Stimulated activated naive CD8-positive, alpha-beta T cell treated with anti-CD3 and anti-CD28 coated beads, Interleukin-15, amount 100 ng/mL, for 72 hours (primary cell): ENCODE results near the gene CYP26A1.
"Not testable (repeated sequence)": the region's sequence is repeated elsewhere in the genome, so short reads cannot be mapped to it uniquely, and the experiment has no call there.

Experiments
- ATAC-seq: fragments of 150-1000 bp; cut with Tn5 transposase; 2 replicates; pipeline ENCODE4 v1.10.0; 2021; ENCODE audit warnings: mild to moderate bottlenecking, moderate library complexity
- DNase-seq, 2 donors: peaks; one replicate each; pipeline ENCODE4 v3.0.0; 2021 to 2022
- H3K27ac Mint-ChIP-seq, 2 donors: one replicate each; pipeline ENCODE4 v1.8.0; 2022; ENCODE audit warnings: mild to moderate bottlenecking in 2 of 2, mixed read lengths in 2 of 2, moderate library complexity in 2 of 2
- H3K27me3 Mint-ChIP-seq: one replicate; pipeline ENCODE4 v1.8.0; 2022; ENCODE audit warnings: mixed read lengths
- H3K4me1 Mint-ChIP-seq: one replicate; pipeline ENCODE4 v1.8.0; 2022; ENCODE audit warnings: mild to moderate bottlenecking, mixed read lengths
- H3K4me3 Mint-ChIP-seq, 2 donors: one replicate each; pipeline ENCODE4 v1.8.0; 2022; ENCODE audit warnings: mild to moderate bottlenecking in 2 of 2, mixed read lengths in 2 of 2, moderate library complexity in 1 of 2
- H3K9me3 Mint-ChIP-seq, 2 donors: one replicate each; pipeline ENCODE4 v1.8.0; 2022; ENCODE audit warnings: mixed read lengths in 2 of 2

CYP26A1 gene

GRCh38 chr10:93085272-93085859 is 11.7 kb downstream of the CYP26A1 start:
- Mint-ChIP-seq H3K4me3 (no peak overlapping the region), H3K4me1 (peaks cover under 1% of the 10 kb centered on the region), H3K27ac (no peak overlapping the region), H3K27me3 (peaks cover 46% of the 10 kb centered on the region), H3K9me3 (no peaks in the 10 kb centered on the region)
- DNase-seq (no peak), ATAC-seq (no peak)

DNA sequence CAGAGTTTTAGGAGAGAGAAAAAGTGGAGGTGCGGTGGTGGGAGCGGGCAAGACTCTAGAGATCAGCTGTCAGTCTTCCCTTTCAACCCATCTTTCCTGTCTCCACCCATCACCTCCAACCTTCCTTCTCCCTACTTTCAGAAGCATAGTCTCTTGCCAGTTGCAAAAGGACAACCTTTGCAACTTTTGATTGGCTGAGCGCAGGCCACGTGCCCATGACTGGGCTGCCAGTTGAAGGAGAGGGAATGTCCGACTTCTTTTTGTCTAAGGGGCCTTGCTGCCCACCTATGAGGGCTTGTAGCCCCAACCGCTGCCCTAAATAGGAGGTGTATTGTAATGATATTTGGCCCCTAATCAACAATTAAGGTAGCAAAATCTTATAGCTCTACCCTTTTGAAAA is 12.6 kb downstream of the CYP26A1 start:
- H3K27me3 Mint-ChIP-seq, result peaks cover 37% of the 10 kb centered on the region
- H3K27ac Mint-ChIP-seq, result no peak overlapping the region
- H3K9me3 Mint-ChIP-seq, result no peaks in the 10 kb centered on the region

DNA sequence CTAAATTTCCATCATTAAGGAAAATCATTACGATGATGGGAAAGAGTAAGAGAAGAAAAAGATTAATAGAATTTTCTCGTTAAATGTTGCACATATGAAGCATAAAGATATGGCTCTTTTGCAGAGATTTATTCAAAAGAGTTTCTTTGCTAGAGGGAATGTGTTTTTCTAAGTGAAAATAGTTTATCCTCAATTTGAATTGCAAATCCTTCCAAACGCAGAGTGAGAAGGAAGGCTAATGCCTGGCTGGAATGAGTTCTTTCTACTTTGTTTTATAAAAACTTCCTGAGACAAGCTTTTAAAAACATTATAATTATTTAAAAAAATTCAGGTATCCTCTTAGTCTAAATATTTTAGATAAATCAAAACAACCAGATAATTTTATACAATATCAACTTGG is 14.2 kb downstream of the CYP26A1 start:
- H3K27me3 Mint-ChIP-seq, result peaks cover 24% of the 10 kb centered on the region
- no peaks in the 10 kb centered on the region for H3K4me1 Mint-ChIP-seq
- no peaks in the 10 kb centered on the region for H3K9me3 Mint-ChIP-seq
- no peak overlapping the region for H3K4me3 Mint-ChIP-seq
- DNase-seq (no peak), ATAC-seq (no peak)
- H3K27ac Mint-ChIP-seq, result no peak overlapping the region

More for the DNA sequence above, 12.6 kb downstream of the CYP26A1 start:
- no peaks in the 10 kb centered on the region for H3K4me1 Mint-ChIP-seq
- no peak for DNase-seq
- H3K4me3 Mint-ChIP-seq, result no peak overlapping the region
- no peak for ATAC-seq

DNA sequence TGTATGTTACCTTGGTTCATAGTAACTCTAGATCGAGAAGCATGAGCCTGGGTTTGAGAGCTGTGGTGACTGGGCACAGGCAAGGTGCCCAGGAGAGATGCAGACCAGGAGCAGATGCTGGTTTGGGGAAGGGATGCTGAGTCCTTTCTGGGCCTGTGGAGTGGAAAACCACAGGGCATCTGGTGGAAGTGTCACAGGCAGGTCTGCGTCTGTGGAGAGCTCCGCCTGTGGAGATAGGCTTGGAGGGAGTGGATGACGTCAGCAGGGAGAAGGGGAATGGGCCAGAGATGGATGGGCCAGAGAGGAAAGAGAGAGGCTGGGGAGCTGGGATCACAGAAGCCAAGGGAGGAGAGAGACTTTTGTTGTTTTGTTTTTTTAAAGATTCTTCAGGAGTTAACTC is 14.8 kb downstream of the CYP26A1 start:
- Mint-ChIP-seq H3K27ac (no peak overlapping the region), H3K9me3 (no peaks in the 10 kb centered on the region), H3K4me3 (no peak overlapping the region), H3K27me3 (peaks cover 24% of the 10 kb centered on the region), H3K4me1 (no peaks in the 10 kb centered on the region)
- DNase-seq (no peak), ATAC-seq (no peak)

DNA sequence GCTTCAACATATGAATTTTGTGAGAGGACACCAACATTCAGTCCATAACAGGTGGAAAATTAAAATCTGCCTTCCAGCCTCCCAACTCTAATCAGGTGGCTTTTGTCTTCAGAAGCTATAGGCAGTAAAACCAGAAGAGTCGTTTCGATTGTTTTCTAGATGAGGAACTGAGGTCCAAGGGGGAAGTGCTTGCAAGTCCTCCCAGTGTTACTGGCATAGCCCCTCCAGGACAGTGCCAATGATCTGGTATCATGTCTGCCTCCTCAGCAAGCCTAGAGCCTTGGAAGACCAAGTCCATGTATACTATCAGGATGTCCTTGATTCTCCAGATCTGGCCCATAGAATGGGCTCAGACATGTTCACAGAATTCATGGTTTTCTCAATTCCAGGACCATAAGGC is 16.9 kb downstream of the CYP26A1 start:
- DNase-seq (no peak), ATAC-seq (no peak)
- no peaks in the 10 kb centered on the region for H3K4me1 Mint-ChIP-seq
- H3K9me3 Mint-ChIP-seq, result no peaks in the 10 kb centered on the region
- H3K4me3 Mint-ChIP-seq, result no peak overlapping the region
- H3K27ac Mint-ChIP-seq, result no peak overlapping the region
- peaks cover 35% of the 10 kb centered on the region for H3K27me3 Mint-ChIP-seq

- no peak for DNase-seq
- Mint-ChIP-seq H3K27ac (no peak overlapping the region), H3K27me3 (peaks cover 34% of the 10 kb centered on the region), H3K4me3 (no peak overlapping the region), H3K4me1 (no peaks in the 10 kb centered on the region), H3K9me3 (no peaks in the 10 kb centered on the region)
- ATAC-seq, result no peak
Measured at GRCh38 chr10:93091960-93092359, 18.3 kb downstream of the CYP26A1 start.

- Mint-ChIP-seq H3K9me3 (no peaks in the 10 kb centered on the region), H3K4me1 (no peaks in the 10 kb centered on the region), H3K27ac (no peak overlapping the region), H3K4me3 (no peak overlapping the region), H3K27me3 (peaks cover 12% of the 10 kb centered on the region)
- ATAC-seq (no peak), DNase-seq (no peak)
Measured at GRCh38 chr10:93095225-93095624, 21.5 kb downstream of the CYP26A1 start.

- no peak for DNase-seq
- no peak overlapping the region for H3K27ac Mint-ChIP-seq
- no peaks in the 10 kb centered on the region for H3K4me1 Mint-ChIP-seq
- no peak overlapping the region for H3K4me3 Mint-ChIP-seq
- H3K9me3 Mint-ChIP-seq, result no peaks in the 10 kb centered on the region
- peaks cover 12% of the 10 kb centered on the region for H3K27me3 Mint-ChIP-seq
- ATAC-seq, result no peak
Measured at GRCh38 chr10:93096901-93097300, 23.2 kb downstream of the CYP26A1 start.

- no peak for ATAC-seq
- Mint-ChIP-seq H3K4me1 (no peaks in the 10 kb centered on the region), H3K27me3 (peaks cover 12% of the 10 kb centered on the region), H3K4me3 (no peak overlapping the region), H3K27ac (no peak overlapping the region), H3K9me3 (no peaks in the 10 kb centered on the region)
- DNase-seq, result no peak
Measured at GRCh38 chr10:93097386-93097785, 23.7 kb downstream of the CYP26A1 start.

GRCh38 chr10:93098816-93099215 is 25.1 kb downstream of the CYP26A1 start:
- no peaks in the 10 kb centered on the region for H3K4me1 Mint-ChIP-seq
- ATAC-seq (no peak), DNase-seq (no peak)
- H3K27ac Mint-ChIP-seq, result no peak overlapping the region
- H3K9me3 Mint-ChIP-seq, result peaks cover 7% of the 10 kb centered on the region in 2 donors
- no peak overlapping the region for H3K4me3 Mint-ChIP-seq
- H3K27me3 Mint-ChIP-seq, result peaks cover 12% of the 10 kb centered on the region

DNA sequence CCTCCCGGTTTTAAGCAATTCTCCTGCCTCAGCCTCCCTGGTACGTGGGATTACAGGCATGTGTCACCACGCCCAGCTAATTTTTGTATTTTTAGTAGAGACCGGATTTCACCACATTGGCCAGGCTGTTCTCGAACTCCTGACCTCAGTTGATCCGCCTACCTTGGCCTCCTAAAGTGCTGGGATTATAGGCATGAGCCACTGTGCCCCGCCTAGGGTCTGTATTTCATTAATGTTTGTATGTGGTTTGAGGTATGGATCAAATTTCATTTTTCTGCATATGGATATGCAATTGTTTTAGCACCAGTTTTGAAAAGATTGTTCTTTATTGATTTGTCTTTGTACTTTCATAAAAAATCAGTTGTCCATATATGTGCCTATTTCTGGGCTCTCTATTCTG is 26.0 kb downstream of the CYP26A1 start:
- H3K27me3 Mint-ChIP-seq, result peaks cover 8% of the 10 kb centered on the region
- no peaks in the 10 kb centered on the region for H3K4me1 Mint-ChIP-seq

DNA sequence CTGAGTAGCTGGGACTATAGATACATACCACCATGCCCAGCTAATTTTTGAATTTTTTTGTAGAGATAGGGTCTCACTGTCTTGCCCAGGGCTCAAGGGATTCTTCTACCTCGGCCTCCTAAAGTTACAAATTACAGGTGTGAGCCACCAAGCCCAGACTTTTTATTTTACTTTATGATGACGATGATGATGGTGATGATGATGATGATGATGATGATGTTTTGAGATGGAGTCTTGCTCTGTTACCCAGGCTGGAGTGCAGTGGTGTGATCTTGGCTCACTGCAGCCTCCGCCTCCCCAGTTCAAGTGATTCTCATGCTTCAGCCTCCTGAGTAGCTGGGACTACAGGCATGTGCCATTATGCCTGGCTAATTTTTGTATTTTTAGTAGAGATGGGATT is 27.5 kb downstream of the CYP26A1 start:
- not testable (repeated sequence) for ATAC-seq, DNase-seq, H3K27me3 Mint-ChIP-seq, H3K4me3 Mint-ChIP-seq, H3K4me1 Mint-ChIP-seq, H3K27ac Mint-ChIP-seq
- peaks cover 7 to 10% of the 10 kb centered on the region in 2 donors for H3K9me3 Mint-ChIP-seq

More for the DNA sequence above, 26.0 kb downstream of the CYP26A1 start:
- Mint-ChIP-seq H3K27ac (no peak overlapping the region), H3K4me3 (no peak overlapping the region), H3K9me3 (peaks cover 7 to 10% of the 10 kb centered on the region in 2 donors)
- DNase-seq (no peak), ATAC-seq (no peak)

GRCh38 chr10:93103953-93104352 is 30.3 kb downstream of the CYP26A1 start:
- Mint-ChIP-seq H3K27me3 (no peaks in the 10 kb centered on the region), H3K4me1 (no peaks in the 10 kb centered on the region), H3K4me3 (no peak overlapping the region), H3K27ac (no peak overlapping the region), H3K9me3 (peaks cover 7 to 10% of the 10 kb centered on the region in 2 donors)
- DNase-seq, result no peak
- ATAC-seq, result no peak

- H3K27me3 Mint-ChIP-seq, result no peaks in the 10 kb centered on the region
- ATAC-seq (no peak), DNase-seq (no peak)
- no peak overlapping the region for H3K27ac Mint-ChIP-seq
- H3K9me3 Mint-ChIP-seq, result peaks cover 7 to 10% of the 10 kb centered on the region in 2 donors
- no peaks in the 10 kb centered on the region for H3K4me1 Mint-ChIP-seq
- no peak overlapping the region for H3K4me3 Mint-ChIP-seq
Measured at GRCh38 chr10:93106631-93107072, 33.0 kb downstream of the CYP26A1 start.

GRCh38 chr10:93110472-93111146 is 36.9 kb downstream of the CYP26A1 start:
- DNase-seq (no peak), ATAC-seq (no peak)
- Mint-ChIP-seq H3K4me1 (no peaks in the 10 kb centered on the region), H3K27ac (no peak overlapping the region), H3K4me3 (no peak overlapping the region), H3K27me3 (peaks cover 11% of the 10 kb centered on the region), H3K9me3 (no peaks in the 10 kb centered on the region)

DNA sequence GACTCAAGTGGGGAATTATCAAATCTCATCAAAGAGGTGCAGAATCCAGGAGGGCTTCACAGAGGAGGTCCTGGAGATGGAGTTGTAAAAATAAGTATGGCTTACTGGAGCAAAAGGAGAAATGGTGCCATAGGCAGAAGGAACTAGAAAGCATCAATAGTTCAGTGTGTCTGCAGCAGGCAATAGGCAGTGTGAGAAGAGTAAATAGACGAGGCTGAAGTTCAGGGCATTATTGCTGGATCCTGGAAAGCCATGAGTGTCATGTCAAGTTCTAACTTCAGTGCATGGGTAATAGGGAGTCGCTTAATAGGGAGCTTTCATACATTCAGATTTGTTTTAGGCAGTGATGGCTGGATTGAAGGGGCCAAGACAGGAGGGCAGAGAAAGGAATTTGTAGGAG is 39.3 kb downstream of the CYP26A1 start:
- no peak for ATAC-seq
- Mint-ChIP-seq H3K9me3 (no peaks in the 10 kb centered on the region), H3K4me3 (no peak overlapping the region), H3K4me1 (no peaks in the 10 kb centered on the region), H3K27ac (no peak overlapping the region), H3K27me3 (peaks cover 11% of the 10 kb centered on the region)
- no peak for DNase-seq
